GM21360 (cell line): Measurements from ENCODE around the gene HLA-DMB.
"Not testable (repeated sequence)": the region's sequence is repeated elsewhere in the genome, so short reads cannot be mapped to it uniquely, and the experiment has no call there.

Source experiments
- ATAC-seq: cut with Tn5 transposase; IDR thresholded peaks from one replicate; pipeline ENCODE4 v1.9.1; 2021; ENCODE audit warnings: mild to moderate bottlenecking, moderate library complexity; ENCODE audit not compliant: unreplicated experiment

HLA-DMB gene

GRCh38 chr6:32950449-32950848 lies 9.6 kb upstream of the HLA-DMB start:
- ATAC-seq, result no peak

GRCh38 chr6:32950010-32950409 lies 9.2 kb upstream of the HLA-DMB start:
- ATAC-seq, result no peak

- no peak for ATAC-seq
Observed at GRCh38 chr6:32949113-32949512, 8.3 kb upstream of the HLA-DMB start.

- ATAC-seq, result no peak
Observed at GRCh38 chr6:32947552-32948465, 7.0 kb upstream of the HLA-DMB start.

GRCh38 chr6:32946893-32947292 lies 6.1 kb upstream of the HLA-DMB start:
- no peak for ATAC-seq

GRCh38 chr6:32945953-32946352 lies 5.1 kb upstream of the HLA-DMB start:
- no peak for ATAC-seq

- ATAC-seq, result no peak
Observed at GRCh38 chr6:32945108-32945760, 4.4 kb upstream of the HLA-DMB start.

- peak; percentile 35 for ATAC-seq
Observed at GRCh38 chr6:32943864-32944649, 3.2 kb upstream of the HLA-DMB start.

- not testable (repeated sequence) for ATAC-seq
Observed at GRCh38 chr6:32942555-32943123, 1.8 kb upstream of the HLA-DMB start.

- ATAC-seq, result peak; percentile 45
Observed at GRCh38 chr6:32941214-32941768, 463 bp upstream of the HLA-DMB start.

- no peak for ATAC-seq
Observed at GRCh38 chr6:32938494-32938893, 2.3 kb downstream of the HLA-DMB start.

GRCh38 chr6:32937230-32937633 lies 3.6 kb downstream of the HLA-DMB start:
- ATAC-seq, result no peak

GRCh38 chr6:32936239-32937152 lies 4.3 kb downstream of the HLA-DMB start:
- no peak for ATAC-seq

- ATAC-seq, result no peak
Observed at GRCh38 chr6:32935551-32936238, 5.1 kb downstream of the HLA-DMB start.

- no peak for ATAC-seq
Observed at GRCh38 chr6:32933661-32934085, 7.2 kb downstream of the HLA-DMB start.

GRCh38 chr6:32932132-32932868 lies 8.5 kb downstream of the HLA-DMB start:
- ATAC-seq, result no peak

GRCh38 chr6:32931211-32931610 lies 9.6 kb downstream of the HLA-DMB start:
- ATAC-seq, result no peak

GRCh38 chr6:32922083-32922482 lies 18.7 kb downstream of the HLA-DMB start:
- no peak for ATAC-seq
